ENCODE results near the gene FBLN2.

FBLN2 gene

DNA sequence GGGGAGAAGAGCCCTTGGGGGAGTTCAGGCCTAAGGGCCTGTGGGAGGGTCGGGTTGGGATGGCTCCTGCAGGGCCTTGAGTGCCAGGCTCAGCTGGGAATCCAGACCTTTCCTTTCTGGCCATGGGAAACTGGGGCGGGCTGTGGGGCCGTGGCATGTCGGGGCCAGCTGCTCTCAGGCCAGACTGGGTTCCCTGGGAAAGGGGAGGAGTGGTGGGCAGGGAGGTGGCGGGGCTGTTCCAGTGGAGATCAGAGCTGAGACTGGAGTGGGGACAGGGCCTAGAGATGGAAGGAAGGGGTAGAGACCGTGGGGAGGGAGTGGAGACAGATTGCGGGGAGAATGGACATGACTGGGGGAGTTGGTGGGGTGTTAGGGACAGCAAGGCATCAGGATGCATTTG, 20.3 kb downstream of the FBLN2 start:
- DNase-seq = no peak

DNA sequence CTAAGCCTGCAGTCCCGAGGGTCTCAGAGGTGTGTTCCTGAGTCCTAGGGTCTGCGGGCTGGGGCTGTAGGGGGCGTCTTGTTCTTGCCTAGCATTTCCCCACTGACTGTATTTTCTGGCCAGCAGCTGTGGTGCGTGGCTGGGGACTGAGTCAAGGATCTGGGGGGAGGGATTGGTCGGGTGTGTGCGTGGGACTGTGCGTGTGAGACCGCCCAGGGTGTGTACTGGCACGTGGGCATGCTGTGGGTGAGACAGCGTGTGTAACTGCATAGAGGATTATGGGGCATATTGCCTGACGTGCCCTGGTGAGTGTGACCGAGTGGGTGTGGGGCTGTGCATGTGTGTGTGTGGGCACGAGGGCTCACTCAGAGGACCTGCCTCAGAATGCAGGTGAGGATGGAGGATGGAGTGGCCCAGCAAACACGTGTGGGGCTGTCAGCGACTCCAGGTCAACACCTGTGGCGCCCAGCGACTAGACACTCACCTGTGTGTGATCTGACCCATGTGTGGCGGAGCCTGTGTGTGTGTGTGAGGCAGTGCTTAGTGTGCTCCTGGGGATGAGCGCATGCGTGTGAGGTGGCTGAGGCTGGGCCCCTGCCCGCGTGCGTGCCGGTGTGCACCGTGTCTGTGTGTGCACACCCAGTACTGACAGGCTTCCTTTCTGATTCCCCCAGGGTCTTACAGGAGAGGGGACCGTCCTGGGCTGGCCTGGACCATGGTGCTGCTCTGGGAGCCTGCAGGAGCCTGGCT, 20.9 kb downstream of the FBLN2 start:
- no peak for DNase-seq

DNA sequence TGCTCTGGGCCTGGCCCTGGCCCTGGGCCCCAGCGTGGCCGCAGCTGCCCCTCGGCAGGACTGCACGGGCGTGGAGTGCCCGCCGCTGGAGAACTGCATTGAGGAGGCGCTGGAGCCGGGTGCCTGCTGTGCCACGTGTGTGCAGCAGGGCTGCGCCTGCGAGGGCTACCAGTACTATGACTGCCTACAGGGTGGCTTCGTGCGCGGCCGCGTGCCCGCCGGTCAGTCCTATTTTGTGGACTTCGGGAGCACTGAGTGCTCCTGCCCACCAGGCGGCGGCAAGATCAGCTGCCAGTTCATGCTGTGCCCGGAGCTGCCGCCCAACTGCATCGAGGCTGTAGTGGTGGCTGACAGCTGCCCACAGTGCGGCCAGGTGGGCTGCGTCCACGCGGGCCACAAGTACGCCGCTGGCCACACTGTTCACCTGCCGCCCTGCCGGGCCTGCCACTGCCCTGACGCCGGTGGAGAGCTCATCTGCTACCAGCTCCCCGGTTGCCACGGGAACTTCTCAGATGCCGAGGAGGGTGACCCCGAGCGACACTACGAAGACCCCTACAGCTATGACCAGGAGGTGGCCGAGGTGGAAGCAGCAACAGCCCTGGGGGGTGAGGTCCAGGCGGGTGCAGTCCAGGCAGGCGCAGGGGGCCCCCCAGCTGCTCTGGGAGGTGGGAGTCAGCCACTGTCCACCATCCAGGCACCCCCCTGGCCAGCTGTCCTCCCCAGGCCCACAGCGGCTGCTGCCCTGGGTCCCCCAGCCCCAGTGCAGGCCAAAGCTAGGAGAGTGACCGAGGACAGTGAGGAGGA, 21.7 kb downstream of the FBLN2 start:
- no peak for DNase-seq

DNA sequence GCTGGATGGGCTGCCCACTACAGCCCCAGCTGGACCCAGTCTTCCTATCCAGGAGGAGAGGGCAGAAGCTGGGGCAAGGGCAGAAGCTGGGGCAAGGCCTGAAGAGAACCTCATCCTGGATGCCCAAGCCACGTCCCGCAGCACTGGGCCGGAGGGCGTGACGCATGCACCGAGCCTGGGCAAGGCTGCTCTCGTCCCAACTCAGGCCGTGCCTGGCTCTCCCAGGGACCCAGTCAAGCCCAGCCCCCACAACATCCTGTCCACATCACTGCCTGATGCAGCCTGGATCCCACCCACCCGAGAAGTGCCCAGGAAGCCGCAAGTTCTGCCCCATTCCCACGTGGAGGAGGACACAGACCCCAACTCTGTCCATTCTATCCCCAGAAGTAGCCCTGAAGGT, 22.3 kb downstream of the FBLN2 start:
- DNase-seq = no peak

DNA sequence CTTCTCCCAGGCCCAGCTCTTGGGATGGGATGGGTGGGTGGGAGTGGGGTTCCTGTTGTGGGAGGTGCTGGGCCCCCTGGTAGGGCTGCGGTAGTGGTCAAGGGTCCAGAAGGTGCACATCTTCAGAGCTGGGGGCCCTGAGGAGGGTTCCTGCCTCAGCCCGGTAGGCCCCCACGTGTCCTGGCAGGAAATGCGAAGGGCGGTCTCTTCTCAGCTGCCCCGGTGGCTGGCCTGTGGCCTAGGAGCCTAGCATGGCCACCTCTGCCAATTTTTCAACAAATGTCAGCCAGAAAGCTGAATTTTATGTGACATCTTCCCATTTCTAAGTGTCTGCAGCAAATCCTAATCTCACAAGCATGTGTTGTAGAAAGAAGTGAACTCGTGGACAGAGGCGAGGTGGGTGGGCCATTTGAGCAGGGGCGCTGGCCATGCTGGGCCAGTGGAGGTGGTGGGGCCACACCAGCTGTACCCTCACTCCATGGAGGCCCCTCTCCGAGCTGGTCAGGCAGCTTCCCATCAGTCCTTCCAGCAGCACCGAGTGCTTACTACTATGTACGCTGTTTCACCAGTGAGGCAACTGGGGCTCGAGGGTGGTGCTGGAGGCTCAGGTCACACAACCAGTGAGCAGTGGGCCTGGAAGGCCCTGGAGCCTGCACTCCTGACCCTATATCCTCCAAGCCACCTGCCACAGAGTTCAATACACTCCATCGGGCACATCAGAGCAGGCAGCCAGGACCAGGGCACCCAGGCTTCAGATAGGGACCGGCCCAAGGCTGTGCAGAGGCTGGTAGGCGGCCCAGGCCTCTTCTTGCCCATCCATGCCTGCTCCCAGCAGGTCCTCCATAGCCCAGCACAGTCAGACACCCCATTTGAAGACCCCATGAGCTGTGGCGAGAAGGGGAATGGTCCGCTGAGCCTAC, 23.2 kb downstream of the FBLN2 start:
- no peak for DNase-seq

DNA sequence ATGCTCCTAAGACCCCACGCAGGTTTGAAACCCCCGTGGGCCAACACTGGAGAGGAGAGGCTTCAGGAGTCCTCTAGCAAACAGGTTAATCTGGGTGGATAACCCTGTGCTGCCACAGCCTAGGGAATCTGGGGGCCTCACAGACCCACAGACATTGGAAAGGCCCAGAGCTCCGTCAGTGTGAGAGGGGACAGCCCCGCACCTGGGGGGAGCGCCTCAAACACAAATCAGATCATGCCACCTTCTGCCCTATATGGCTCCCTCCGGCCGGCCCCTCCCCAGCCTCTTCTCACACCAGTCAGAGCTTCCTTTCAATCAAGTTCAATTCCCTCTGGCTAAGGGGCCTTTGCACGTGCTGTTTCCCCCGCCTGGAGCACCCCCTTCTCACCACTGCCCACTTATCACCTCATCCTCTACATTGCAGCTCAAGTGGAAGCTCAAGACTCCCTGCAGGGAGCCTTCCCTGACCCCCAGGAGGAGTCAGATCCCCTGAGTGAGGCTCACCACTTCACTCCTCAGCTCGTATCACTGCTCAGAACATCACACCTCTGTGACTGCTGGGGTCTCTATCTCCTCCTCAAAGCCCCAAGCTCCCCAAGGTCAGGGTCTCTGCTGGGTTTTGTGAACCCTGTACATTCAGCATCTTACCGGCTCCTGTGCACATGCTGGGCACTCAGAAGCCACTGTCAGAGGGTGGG, 24.1 kb downstream of the FBLN2 start:
- DNase-seq = no peak

DNA sequence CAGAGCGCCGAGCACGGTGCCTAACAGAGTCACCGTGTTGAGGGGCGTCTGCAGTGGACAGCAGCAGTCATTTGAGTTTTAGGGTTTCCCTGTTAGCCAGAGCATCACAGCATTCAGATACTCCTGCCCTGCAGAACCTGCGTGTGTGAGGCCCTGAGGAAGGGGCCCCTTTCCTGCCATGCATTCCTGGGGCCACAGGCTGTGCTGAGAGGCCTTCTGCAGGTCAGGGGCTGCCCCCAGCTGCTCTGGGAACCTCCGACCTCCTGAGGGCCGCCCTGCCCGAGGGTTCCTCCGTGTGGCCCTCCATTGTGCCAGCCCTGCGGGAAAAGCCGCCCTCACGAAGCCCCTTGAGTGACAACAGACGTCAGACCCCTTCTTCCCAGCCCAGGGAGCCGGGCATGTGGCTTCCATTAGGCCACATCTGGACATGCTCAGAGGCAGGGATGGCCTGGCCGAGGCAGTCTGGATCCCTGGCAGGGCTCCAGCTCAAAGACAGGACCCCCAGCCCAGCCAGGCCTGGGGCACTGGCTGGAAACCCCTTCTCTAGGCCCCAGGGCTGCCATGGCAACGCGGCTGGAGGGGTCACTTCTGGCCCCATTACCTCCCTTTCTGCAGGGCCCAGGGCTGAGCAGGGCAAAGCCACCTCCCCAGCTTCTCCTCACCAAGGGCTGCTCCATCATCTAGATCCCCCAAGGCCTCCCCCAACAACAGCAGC, 25.3 kb downstream of the FBLN2 start:
- no peak for DNase-seq

DNA sequence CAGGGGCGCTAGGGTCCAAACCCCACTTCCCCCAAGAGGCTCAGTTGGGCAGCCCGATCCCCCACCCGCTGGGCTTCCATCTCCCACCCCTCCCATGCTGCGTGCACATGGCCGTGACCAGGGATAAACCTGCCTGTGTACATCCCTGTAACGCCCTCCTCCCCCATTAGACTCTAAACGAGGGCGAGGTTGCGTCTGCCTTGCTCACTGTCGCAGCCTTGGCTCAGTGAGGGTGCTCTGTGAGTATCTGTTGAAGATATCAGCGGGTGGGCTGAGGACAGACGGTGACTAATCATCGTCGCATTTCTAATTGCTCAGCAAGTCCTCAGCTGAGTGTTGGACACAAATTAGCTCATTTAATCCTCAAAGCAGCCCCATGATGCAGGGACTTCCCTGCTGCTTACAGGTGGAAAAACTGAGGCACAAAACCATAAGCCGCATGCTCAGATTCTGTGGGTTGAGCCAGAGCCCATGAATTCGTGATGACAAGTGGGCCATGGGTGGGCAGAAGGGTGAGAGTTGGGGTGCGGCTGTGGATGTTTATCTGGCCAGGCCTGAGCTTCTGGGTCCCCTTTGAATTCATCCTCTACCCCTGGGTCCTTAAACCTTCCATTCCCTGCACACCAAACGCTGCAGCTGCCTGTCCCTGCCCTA, 26.0 kb downstream of the FBLN2 start:
- DNase-seq = no peak

DNA sequence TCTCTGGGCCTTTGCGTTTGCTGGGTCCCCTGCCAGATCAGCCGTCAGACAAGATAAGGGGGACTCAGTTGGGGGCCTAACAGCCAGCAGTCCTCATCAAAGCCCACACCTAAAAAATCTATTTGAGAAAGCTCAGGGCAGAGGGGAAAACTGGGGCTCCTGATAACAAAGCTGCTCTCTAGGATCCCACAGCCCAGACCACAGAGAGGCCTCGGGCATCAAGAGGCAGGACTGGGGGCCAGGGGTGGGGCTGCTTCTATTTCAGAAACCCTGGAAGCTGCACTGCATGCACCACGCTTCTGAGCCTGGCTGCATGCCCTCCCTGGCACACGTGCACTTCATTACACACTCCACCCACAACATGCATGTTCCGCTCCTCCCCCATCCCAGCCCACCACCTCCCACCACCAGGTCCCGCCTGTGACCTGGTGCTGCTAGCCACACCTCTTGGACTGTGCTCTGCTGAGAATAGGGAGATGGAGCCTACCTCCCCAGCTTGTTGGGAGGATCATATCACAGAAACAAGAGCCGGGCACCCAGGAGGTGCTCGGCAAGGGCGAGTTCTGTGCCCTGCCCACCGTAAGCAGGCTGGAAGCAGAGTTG, 26.6 kb downstream of the FBLN2 start:
- DNase-seq = no peak

DNA sequence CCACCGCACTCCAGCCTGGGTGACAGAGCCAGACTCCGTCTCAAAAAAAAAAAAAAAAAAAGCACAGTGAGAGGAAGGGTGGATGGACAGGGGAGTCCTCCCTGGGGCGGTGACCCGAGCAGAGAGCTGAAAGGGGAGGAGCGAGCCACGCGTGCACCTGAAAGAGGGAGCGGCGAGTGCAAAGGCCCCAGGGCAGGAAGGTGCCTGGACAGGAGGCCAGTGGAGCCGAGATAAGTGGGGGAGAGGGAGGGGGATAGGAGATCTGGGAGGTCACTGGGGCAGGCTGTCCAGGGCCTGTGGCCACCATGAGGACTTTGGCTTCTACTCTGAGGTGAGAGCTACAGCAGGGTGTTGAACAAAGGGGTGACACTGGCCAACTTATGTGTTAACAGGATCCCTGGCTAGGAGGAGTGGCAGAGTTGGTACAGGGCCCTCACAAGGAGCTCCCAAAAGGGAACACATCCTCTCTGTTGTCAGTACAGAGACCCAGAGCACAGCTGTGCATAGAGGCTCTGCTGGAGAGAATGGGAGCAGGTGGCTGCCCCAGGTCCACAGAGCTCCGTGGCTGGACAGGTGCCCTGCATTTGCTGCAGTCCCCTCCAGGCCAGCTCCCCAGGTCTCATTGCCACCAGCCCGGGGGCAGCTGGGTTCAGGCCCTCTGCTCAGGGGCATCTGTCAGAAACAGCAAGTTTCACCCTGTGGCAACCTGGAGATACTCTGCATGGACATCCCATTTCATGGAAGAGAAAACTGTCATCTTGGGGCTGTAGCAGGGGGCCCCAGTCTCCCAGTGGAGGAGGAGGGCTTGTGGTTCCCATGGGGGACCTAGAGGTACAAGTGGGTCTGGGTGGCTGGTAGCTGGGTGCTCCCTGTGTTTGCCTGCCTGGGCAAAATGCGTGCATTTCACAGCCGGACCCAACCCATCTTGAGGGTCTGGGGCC, 28.5 kb downstream of the FBLN2 start:
- DNase-seq = no peak

DNA sequence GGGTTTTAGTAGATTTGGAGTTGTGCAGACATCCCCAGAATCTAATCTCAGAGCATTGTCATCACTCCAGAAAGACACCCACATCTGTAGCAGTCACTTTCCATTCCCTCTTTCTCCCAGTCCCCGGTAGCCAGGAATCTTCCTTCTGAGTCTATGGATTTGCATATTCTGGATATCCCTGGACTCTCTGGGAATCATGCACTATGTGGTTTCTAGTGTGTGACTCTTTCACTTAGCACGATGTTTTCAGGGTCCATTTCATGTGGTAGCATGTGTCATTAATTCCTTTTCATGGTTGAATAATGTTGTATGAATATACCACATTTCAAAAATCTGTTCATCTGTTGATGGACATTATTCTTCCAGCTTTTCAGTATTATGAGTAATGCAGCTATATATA, 29.3 kb downstream of the FBLN2 start:
- no peak for DNase-seq

DNA sequence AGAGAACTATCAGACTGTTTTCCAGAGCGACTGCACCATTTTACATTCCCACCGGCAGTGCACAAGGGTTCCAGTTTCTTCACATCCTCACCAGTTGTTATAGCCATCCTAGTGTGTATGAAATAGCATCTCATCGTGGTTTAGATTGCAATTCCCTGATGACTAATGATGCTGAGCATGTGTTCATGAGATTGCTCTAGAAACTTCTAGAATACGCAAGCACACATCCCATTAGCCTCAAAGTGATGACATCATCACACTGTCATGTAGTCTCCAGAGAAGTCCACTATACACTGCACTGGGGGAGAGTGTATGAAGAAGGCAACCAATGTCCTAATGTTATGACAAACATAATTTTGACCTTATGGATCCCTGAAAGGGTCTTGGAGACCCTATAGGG, 30.1 kb downstream of the FBLN2 start:
- no peak for DNase-seq

DNA sequence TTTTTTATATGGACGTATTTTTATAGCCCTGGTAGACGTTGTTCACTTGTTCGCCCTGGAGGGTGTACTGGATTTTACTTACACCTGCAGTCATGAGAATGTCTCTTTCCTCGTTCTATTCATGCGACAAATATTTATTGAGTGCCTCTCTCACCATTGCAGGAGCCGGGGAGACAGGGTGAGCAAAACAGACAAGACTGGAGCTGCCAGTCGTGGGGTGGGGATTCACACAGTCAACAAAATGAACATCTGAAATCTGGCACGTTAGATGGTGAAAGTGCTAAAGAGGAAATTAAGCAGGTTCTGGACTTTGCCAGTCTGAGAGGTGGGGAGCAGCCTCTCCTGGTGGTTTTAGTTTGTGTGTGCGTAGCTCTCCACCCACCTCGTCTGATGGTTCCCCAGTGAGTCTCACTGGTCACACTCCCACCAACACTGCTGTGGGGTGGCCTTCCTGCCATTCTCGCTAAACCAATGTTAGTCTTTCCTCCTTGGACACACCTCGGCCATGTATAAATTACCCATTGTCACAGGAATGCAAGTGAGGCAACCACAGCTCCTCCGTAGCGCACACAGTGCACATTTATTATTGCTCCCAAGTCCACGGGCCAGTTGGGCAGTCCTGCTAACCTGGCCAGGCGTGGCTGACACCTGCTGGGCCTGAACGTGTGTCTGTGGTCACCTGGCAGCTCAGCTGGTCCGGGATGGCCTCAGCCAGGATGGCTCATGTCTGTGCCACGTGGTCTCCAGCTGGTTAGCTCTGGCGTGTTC, 31.5 kb downstream of the FBLN2 start:
- DNase-seq = no peak

DNA sequence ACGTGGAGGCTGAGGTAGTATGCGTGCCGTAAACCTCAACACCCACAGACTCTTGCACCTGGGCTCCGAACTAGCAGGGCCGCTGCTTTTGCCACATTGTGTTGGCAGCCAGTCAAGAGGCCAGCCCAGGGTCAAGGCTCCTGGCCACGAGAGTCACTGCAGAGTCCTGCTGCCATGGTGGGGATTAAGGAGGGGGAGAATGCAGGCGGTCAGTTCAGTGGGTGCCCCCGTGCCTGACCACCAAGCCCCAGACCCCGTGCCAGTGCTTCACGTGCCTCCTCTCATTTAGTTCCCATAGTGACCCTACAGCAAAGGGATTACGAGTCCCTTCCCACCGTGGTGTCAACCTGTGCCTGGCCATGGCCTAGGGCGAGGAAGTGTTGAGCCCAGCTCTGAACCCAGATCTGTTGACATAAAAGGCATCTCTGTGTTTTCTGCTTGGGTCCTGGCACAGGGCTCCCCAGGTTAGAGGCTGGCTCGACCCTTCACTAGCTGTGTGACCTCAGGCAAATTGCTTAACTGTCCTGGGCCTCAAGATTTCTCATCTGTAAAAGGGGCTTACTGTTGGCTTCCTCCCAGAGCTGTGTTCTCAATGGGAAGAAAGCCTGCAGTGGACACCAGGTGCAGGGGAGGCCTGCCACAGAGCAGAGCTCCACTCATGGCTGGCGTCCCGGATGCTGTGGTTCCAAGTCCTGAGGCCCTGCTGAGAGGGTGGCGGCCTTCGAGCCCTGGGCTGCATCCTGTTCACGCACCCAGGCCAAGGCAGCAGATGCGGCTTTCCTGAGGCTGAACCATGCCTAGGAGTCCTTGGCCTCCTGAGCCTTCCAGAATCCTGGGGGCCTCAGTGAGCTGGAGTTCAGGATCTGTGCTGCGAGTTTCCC, 32.8 kb downstream of the FBLN2 start:
- DNase-seq = no peak

DNA sequence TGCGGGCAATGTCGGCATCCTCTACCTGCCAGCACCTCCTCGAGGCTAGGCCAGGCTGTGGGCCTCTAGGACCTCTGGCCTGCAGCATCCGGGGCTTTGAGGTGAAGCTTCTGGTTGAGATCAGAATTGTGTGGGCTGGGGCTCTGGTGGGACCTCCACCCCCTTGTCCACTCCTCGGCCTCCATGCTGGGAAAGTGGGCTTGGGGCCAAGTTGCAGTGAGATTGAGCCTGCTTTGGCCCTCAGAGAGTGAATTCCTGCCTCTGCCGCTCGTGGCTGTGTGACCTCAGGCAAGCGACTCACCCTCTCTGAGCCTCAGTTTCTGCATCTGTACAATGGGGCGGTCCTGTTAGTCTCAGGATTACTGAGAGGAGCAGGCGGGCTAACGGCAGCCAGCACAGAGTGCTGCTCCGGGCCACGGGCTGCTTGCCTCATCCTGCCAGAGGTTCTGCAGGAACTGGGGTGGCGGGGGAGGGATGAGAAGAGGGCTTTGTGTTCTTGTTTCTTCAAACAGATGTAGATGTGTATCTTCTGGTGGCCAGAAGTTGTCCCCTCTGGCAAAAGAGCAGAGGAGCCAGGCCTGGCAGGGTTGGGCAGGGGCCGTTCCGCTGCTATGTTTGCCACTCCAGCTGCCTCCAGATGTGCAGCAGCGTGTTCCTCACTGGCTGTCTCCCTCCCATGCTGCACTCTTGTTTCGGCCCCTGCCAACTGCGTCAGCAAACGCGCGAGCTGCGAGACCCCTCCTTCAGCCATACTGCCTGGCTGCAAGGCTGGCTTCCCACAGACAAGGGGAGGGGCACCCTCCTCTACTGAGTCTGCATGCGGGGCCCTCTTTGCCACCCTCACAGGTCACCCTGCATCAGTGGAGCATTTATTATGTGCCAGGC, 33.7 kb downstream of the FBLN2 start:
- DNase-seq = no peak

DNA sequence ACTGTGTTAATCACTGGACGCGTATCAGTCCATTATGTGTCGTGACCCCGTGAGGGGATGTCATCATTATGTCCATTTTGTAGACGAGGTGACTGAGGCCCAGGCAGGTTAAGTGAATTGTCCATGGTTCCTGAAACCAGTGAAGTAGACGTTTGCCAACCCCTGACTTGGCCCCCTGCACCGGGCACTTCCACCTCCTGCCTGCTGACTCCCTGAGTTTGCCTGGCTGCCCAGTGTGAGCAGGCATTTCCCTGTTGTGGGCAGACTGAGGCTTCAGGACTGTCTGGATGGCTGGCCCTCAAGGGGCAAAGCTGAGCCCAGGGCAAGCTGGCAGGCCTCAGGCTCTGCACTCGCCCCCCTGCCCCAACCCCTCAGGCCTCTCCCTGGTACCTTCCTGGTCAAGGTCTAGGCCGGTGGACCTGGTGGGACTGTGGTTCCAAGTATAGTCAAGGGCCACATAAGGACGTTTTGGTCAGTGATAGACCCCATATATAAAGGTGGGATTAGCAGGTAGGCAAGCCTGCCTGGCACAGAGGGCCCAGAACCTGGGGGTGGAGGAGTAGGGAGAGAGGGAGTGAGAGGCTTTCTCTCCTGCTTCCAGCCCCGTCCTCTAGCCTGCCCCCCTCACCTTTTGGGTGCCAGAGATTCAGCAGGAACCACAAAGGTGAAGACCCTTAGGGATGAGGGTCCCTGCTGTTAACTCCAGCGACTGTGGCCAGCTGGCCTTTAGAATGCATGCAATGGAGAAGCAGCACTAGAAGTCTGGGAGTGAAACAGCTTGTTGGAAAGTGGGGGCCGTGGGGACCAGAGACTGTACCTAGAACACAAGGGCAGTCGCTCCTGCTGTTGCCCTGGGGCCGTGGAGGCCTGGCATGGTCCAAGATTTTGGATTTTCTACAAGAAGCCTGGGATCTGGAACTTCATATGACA, 34.6 kb downstream of the FBLN2 start:
- no peak for DNase-seq
